Stimulated activated naive CD8-positive, alpha-beta T cell treated with anti-CD3 and anti-CD28 coated beads, Interleukin-15, Interleukin-2, amounts not matched to agents 100 U/mL and 50 U/mL, for 24 hours (primary cell): Measurements from ENCODE around the gene HOXC11.
A peak's percentile ranks its signal among the peaks of the same experiment; 100 is the strongest.

ENCODE experiments used
- ATAC-seq: fragments of 150-1000 bp; cut with Tn5 transposase; one replicate; pipeline ENCODE4 v1.10.0; 2021
- DNase-seq: peaks from one replicate; pipeline ENCODE4 v3.0.0; 2021

Gene HOXC11

GRCh38 chr12:53997204-53998109, 24.5 kb downstream of the HOXC11 start:
- no peak for ATAC-seq

DNA sequence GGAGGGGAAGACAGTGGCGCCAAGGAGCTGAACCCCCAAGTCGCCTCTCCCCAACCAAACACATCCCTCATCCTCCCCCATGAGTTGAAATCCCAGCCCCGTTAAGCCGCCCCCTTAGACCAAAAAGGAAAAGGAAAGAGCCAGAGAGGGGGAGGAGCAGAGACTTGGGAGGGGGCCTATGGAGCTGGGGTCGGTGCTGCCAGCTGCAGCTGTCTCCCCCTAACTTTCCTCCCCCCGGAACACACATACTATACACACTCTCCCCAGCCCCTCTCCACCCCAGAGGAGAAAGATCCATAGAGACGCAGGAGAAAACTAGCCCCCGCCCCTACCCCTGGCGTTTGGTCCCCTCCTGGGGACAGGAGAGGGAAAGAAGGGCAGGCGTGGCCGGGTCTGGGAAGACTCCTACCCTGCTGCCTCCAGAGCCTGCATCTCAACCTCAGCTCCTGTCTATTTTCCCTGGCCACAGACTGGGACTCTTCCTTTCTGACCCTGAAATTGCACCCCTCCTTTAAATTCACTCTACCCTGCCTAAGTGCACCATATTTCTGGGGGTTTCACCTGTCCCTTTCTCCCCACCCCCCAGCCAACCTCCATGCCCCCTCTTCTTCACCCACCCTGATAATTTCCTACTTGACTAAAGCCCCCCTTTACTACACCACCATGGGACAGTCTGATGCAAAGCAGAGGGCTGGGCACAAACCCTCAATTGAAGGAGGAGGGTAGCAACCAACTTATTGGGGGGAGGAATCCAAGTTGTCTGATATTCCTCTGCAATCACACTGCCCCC, 25.4 kb downstream of the HOXC11 start:
- DNase-seq (no peak), ATAC-seq (no peak)

More at GRCh38 chr12:53997204-53998109, 24.5 kb downstream of the HOXC11 start:
- DNase-seq, result no peak

DNA sequence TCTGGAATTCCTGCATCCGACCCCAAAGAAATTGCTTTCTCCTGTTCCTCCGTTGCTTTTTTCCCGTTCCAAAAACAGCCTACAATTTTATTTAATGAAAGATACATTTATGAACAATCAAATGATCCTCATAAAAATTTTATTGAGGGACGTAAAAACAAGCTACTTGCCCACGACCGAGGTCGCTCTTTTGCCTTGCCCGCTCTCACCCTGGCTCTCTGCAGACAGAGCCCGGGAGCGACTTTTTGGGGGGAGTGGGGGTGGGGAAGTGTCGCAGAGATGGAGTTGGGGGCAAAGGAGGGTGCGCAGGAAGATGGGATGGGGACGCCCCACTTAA, 25.9 kb downstream of the HOXC11 start:
- no peak for DNase-seq
- no peak for ATAC-seq

DNA sequence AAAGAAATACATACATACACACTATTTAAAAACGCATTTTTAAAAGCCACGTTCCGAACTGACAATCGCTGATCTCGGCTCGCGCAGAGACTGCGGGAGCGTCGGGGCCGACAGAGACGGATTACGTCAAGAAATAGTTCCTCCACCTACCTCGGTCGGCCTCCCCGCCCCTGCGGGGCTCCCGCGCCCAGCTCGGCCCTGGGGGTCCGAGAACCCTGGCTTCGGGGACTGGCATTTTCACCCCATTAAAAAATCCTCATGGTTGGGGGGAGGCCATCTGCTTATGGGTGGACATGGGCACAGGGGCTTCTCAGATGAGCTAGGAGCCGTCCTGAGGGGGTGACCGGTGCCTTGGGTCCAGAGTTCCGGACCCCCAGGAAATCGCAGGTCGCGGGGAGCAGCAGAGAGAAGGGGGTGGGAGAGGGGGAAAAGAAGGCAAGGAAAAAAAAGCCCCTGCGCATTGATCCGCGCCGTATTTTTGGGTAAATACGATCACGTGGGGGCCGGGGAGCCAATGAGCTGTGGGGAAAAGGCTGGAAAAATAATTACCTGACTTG, 26.7 kb downstream of the HOXC11 start:
- DNase-seq (no peak), ATAC-seq (no peak)

DNA sequence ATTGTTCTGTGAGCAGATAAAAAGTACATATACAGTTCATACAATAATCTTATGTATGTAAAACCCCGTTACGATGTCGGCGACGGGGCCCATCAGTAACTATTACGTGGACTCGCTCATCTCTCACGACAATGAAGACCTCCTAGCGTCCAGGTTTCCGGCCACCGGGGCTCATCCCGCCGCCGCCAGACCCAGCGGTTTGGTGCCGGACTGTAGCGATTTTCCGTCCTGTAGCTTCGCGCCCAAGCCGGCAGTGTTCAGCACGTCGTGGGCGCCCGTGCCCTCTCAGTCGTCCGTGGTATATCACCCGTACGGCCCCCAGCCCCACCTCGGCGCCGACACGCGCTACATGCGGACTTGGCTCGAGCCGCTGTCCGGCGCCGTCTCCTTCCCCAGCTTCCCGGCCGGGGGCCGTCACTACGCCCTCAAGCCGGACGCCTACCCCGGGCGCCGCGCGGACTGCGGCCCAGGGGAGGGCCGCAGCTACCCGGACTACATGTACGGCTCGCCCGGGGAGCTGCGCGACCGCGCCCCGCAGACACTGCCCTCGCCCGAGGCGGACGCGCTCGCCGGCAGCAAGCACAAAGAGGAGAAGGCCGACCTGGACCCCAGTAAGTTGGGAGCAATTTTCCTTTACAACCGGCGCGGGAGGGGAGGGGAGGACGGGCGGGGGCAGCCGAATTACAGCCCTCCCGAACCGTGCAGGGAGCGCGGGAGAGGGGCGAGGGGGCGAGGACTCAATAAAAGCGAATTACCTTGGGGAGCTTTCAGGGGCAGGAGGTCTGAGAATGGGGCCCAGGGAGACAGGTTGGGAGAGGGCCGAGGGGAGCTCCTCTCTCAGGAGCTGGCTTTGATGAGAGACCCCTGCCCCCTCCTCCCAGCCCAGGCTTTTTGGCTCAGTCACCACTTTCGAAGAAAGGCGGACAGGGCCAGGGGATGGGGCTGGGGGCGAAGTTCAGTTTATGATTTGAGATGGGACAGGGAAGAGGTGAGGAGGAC, 27.5 kb downstream of the HOXC11 start, which contains the start of gene HOXC9:
Gene HOXC9, plus strand, starts transcription at position 46 of the 999 bp plus-strand sequence. Its CDS starts 28 bp downstream, at position 74.
- no peak for DNase-seq
- ATAC-seq, result no peak

DNA sequence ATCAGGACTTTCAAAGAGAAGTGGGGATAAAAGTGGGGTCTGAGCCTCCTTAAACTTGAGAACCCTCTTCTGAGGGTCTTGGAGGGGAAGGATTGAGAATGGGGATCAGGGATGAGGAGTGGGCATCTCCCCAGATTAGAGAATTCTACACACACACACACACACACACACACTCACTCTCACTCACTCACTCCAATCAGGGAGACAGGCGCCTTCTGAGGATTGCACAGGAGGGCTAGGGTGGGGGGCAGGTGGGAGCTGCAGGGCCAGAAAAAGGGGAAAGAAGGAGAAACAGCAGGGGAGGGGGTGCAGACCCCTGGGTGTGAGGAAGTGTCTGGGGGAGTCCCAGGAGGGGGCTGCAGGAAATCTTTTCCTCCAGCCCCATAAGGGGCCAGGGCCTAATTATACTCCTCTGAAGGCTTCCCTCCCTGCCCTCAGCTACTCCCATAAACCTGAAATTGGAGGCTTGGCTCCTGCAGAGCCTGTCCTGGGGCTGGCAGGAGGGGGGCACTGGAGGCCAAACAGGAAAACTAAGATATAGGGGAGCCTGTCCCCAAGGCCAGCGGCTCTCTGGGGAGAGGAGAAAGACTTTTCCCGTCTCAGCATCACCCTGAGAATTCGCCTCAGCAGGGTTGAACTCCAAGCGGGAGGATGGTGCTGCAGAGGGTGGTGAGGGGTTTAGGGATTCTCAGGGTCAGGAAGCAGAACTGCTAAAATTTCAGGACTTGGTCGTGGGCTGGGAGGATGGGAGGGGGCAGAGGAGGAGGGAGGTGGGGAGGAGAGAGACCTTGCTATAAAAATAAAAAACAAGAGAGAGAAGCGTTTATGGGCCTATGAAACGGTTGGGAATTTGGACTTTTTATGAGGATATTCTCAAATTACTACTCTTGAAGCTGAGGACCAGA, 28.6 kb downstream of the HOXC11 start:
- no peak for DNase-seq
- no peak for ATAC-seq

DNA sequence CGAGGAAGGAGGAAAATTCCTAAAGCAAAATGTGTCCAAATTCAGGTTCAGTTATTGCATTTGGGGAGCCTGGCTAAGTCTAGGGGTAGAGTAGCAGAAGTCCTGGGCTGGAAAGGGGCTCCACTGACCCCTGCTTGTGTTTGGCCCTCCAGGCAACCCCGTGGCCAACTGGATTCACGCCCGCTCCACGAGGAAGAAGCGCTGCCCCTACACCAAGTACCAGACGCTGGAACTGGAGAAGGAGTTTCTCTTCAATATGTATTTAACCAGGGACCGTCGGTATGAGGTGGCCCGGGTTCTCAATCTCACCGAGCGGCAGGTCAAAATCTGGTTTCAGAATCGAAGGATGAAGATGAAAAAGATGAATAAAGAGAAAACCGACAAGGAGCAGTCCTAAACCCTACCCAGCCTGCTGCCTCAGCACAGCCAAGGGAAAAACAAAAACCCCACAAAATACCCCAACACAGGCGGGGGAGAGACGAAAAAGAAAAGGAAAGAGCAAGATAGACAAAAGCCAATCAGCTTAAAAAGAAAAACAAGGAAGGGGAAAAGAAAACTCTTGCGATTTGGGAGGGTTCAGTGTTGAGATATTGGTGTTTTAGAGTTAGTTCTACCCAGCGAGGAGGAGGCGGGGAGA, 29.5 kb downstream of the HOXC11 start:
- DNase-seq (no peak), ATAC-seq (no peak)

- DNase-seq (no peak), ATAC-seq (no peak)
These were observed 30.0 kb downstream of the HOXC11 start for GRCh38 chr12:54002915-54003389.

DNA sequence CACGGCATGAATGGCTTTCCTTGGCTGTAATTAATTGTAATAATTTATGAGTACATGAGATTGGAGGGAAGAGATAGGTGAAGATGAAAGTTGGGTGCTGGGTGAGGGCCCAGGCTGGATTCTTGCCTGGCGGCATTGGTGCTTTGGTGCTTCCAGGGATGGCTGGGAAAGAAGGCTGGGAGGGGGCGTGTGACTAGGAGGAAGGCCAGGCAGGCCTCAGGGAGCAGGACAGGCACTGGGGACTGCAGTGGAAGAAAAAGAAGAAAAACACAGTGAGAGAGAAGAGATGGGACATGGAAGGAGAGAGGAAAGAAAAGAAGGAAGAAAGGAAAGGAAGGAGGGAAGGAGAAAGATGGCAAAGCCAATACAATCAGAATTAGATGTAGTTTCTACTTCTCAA, 30.7 kb downstream of the HOXC11 start:
- DNase-seq (no peak), ATAC-seq (no peak)

DNA sequence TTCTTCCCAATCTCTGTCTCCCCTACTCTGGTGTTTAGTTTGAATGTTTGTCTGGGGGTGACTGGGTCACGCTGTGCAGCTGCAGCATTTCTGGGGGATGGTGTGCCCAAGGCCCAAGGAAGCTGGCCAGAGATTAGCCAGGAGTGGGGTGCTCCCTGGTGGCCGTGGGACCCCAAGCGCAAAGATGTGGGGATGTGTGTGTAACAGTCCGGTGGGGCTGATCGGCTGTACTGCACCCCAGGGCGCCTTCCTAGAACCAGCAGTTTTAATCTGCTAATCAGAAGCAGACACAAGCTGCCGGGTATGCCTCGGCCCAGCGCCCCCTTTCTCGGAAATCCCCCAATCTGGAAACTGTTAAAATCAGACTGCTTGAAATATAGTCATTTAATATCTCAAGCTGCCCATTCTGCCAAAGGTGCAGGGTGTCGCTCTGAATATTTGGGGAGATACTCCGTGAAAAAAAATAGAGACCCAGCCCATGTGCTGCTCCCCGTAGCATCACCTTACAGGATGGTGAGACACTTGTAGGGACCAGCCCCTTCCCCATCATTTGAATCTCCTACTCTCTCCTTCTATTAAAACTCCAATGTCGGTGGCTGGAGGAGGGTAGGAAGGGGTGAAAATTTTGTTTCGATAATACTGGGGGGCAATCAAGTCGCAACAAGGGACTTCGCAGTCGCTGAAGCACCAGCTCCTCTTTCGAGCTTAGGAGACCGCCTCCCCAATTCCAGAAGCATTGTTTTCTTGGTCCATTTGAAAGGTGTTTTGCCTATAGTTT, 31.3 kb downstream of the HOXC11 start:
- ATAC-seq, result no peak

GRCh38 chr12:54004841-54005530, 32.1 kb downstream of the HOXC11 start:
- ATAC-seq, result no peak
- no peak for DNase-seq

More for the DNA sequence above, 31.3 kb downstream of the HOXC11 start:
- no peak for DNase-seq

DNA sequence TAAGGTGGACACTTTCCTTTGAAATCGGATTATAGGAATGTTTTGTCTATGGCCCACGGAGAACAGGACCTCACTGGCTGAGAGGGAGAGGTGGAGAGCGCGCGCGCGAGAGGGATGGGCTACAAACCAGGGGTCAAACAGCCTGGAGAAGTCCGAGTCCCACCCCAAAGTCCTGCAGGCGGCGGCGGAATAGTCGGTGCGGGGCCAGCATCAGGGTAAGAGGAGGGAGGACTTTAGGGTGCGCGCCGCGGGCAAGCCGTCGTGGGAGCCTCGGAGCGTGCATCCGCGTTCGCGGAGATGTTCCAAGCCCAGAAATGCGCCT, 32.6 kb downstream of the HOXC11 start:
- DNase-seq (no peak), ATAC-seq (no peak)

DNA sequence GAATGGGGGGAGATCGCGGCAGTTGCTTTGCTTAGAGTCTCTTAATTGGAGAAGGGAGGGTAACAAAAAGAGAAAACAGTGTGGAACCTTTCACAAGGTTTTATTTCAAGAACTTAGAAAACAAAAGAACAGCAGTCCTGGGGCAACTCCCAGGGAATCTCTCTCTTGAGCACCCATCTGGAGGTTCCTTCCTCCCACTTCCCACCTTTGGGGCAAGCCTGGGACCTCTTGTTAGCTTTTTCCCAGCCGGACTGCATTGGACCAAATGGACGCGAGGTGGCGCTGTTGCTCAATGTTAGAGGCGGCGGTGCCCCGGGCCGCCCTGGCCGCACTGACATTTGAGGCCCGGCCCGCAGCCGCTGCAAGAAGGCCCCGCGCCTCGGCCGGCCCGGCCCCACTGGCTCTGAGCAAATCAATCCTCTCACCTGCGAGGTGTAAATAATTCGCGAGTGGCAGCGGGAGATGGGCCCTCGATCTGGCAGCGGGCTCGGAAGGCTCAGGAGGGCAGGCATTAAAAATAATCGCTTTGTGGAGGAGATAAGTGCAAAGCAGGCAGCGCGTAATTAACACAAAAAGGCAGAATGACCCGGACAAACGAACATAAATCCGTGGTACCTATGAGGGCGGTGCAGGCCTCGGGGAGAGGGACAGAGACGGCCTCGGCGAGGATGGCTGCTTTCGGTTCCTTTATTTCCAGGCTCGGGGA, 33.1 kb downstream of the HOXC11 start:
- DNase-seq (peak; percentile 88), ATAC-seq (peak; percentile 65)

DNA sequence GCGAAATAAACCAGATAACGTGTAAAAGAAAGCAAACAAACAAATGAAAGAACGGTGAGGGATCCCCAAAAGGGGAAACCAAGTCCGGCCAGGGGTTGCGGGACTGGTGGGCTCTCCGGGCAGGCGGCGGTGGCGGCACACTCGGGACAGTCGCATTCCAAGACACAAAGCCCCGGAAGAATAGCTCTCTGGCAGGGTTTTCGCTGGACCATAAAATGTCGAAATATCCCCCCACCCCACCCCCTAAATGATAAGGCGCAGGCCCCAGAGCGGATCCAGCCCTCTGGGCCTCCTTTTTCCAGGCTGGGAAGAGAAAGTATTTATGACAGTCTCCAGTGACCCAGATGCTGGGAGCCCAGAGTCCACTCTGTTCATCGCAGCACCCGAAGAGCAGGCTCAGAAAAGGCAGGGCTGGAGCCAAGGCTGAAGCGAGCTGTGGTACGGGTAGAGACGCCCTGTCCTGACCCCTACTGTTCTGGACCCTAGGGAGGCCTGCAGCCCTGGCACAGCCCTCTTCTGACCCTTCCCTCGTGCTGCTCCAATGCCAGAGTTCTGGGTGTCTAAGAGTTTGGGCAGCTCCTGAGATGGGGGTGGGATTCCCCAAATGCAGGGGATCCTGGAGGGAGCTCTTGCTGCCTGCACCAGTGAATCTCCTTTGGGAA, 33.8 kb downstream of the HOXC11 start:
- ATAC-seq, result no peak
- DNase-seq, result no peak

- DNase-seq, result no peak
- ATAC-seq, result no peak
These were observed 34.8 kb downstream of the HOXC11 start for GRCh38 chr12:54007538-54008259.

DNA sequence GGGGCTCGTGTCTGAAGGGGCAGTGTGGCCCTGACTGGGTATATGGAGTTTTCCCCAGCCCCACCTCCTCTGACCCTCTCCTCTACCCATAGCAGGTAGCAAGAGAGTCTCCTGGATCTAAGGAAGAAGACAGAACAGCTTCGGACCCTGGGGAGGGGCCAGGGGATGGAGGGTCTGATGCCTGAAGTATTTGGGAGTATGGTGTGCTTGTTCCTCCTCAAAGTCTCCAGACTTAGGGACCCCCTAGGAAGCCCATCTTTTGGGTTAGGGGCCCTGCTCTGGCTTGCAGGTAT, 35.3 kb downstream of the HOXC11 start:
- no peak for DNase-seq
- ATAC-seq, result no peak
